NCI-H510A treated with DMSO at 0.1 percent for 48 hours (cell line): ENCODE measurements around the gene POLL.
"Not testable (repeated sequence)": the region's sequence is repeated elsewhere in the genome, so short reads cannot be mapped to it uniquely, and the experiment has no call there.

Source experiments
- DNase-seq: peaks from one replicate; lab custom pipeline; 2025; lab: John Stamatoyannopoulos, UW

POLL gene

GRCh38 chr10:101587725-101588653 is at the start of gene POLL, which contains the start of gene DPCD:
POLL (minus strand) TSS chr10:101588257; CDS start chr10:101587360, 897 bp downstream.
DPCD (plus strand) TSS chr10:101588321; CDS start chr10:101588337, 16 bp downstream.
- peak; percentile 94 for DNase-seq

GRCh38 chr10:101633510-101633909 is 45.5 kb upstream of the POLL start:
- not testable (repeated sequence) for DNase-seq

- DNase-seq, result no peak
These were observed 43.9 kb upstream of the POLL start for GRCh38 chr10:101631821-101632475.

GRCh38 chr10:101630633-101630920 is 42.5 kb upstream of the POLL start:
- no peak for DNase-seq

DNA sequence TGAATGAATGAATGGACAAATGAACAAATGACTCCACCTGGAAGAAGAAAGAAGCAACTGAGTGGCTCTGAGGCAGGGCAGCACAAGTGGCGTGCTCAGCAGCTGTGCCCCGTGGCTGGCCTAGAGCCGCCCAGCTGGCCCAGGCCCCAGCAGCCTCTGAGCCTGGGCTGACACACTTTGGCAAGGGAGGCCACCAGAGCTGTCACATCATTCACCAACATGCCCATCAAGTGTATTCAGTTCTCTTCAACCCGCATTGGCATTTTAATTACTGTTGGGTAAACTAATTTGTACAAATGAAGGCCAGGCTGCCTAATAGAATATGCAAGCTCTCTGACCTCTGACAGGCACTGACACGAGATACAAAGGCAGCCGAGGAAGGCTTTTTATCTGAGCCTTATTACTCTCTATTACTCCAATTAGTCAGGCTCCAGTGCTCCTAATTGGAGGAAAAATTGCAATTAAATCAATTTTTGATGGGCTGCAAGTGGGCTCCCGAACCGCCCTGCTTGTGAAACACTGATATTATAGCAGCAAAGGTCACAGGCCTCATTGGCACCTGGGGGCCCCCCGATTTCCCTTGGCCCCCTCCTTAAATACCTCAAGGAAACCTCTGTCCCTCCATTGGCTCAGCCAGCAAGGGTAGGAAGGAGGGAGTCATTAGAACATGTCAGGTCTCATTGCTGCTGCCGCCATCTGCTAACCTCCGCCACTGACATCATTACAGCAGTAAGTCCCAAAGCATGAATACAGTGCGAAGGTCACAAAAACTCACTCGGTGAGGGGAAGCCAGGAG is 42.0 kb upstream of the POLL start:
- DNase-seq, result no peak

GRCh38 chr10:101625821-101626412 is 37.9 kb upstream of the POLL start:
- no peak for DNase-seq

GRCh38 chr10:101624526-101625102 is 36.6 kb upstream of the POLL start:
- no peak for DNase-seq

- no peak for DNase-seq
These were observed 35.5 kb upstream of the POLL start for GRCh38 chr10:101623528-101623927.

GRCh38 chr10:101619983-101620382 is 31.9 kb upstream of the POLL start:
- no peak for DNase-seq

DNA sequence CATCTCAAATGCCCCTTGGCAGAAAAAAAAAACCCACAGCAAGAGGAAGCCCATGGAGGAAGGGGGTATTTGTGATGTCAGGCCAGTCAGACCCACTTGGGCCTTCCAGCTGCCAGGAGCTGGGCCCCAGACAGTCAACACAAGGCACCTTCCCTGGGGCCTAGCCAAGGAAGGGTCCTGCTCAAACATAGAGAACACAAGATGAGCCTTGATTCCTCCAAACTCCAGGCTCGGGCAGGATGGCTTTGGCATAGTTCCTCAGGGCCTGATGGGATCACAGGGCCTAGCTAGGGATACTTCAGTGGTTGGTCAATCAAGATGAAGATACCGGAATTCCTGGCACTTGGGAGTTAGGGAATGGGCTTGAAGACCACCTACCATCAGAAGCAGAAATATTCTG is 30.8 kb upstream of the POLL start:
- no peak for DNase-seq

GRCh38 chr10:101617824-101618568 is 29.9 kb upstream of the POLL start:
- no peak for DNase-seq

DNA sequence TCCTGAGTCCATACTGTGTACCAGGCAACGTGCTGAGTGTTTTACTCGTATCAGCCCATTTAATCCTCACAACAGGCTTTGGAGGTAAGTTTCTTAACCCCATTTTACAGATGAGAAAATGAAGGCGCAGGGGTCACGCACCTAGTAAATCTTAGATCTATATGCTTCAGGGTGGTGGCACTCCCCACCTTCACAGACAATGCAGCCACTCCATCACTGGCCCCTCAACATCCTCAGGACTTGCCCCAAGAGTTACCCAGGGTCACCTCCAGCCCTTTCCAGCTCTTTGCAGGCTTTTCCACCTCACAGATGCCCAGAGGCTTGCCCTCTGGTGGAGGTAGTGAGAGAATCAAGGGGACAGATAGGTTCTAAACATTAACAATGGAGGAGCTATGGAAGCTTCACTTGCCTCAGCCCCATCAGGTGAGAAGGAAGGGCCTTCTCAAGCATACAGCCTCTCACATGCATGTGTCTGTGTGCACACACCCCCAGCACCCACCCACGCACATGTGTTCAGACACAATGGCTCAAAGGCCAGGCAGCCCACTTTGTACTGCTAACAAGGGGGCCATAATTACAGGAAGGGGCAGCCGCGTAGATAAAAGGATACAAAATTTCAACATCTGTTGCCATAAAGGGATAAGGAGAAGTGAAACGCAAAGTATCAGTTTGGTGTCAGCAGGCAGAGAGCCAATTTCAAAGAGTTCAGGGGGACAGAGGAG is 29.2 kb upstream of the POLL start:
- no peak for DNase-seq

- no peak for DNase-seq
These were observed 28.5 kb upstream of the POLL start for GRCh38 chr10:101616415-101617101.

- no peak for DNase-seq
These were observed 27.6 kb upstream of the POLL start for GRCh38 chr10:101615525-101616116.

- no peak for DNase-seq
These were observed 26.8 kb upstream of the POLL start for GRCh38 chr10:101614663-101615524.

DNA sequence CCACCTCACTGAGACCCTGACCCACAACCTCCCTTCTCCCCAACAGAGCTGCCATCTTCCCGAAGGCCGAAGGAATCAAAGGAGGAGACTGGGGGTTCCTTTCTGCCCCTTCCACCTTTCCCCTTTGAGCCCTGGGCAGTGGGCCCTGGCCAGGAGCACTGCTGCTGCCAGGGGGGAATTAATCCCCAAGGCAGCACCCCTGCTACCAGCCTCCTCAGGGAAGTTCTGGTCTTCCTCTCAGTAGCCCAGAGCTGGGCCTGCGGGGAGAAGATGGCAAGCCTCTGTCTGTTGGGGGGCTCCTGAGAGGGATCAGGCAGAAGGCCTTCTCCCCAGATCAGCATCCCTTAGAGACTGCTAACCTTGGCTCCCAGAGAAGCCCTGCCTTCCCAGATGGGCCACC is 25.6 kb upstream of the POLL start:
- DNase-seq, result no peak

GRCh38 chr10:101612872-101613271 is 24.8 kb upstream of the POLL start:
- no peak for DNase-seq

DNA sequence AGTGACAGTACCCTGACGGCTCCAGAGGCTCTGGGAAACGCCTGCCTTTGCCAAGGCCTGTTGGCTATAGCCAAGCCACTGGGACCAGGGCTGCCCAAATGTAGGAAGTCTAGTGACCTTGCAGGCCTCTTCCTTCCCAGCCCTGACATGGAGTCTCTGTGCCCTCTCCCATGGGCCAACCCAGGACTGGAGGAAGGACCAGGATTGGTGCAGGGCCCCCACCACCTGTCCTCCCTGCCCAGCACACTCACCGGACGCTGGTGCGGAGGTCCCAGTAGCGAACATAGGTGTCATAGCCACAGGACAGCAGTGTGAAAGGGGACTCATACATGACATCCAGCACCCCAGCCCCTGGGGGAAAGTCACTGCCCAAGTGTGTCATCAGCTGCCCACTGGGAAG is 24.0 kb upstream of the POLL start:
- no peak for DNase-seq
